Loucy (cell line): ENCODE data around the gene INSR.

ENCODE experiments used
- H2AFZ ChIP-seq: fragments of 200-600 bp; sonication (generic); 2 replicates; pipeline ENCODE4 v1.6.0; 2016; ENCODE audit warnings: antibody characterized with exemption, mild to moderate bottlenecking, low read length, moderate library complexity
- H3F3A ChIP-seq: fragments of 200-600 bp; 2 replicates; pipeline ENCODE4 v1.6.0; 2016; ENCODE audit warnings: antibody characterized with exemption, low read depth, mild to moderate bottlenecking
- H3K27me3 ChIP-seq: fragments of 200-600 bp; sonication (generic); 2 replicates; pipeline ENCODE4 v1.6.1; 2014; ENCODE audit warnings: low read length, mild to moderate bottlenecking; ENCODE audit not compliant: insufficient read depth, poor library complexity, severe bottlenecking
- H3K36me3 ChIP-seq: fragments of 200-600 bp; sonication (generic); 2 replicates; pipeline ENCODE4 v1.6.1; 2016; ENCODE audit warnings: low read length; ENCODE audit not compliant: insufficient read depth
- H3K4me1 ChIP-seq: fragments of 200-600 bp; sonication (generic); 2 replicates; pipeline ENCODE4 v1.5.1; 2014; ENCODE audit warnings: low read length, mild to moderate bottlenecking; ENCODE audit not compliant: insufficient read depth, poor library complexity, severe bottlenecking
- H3K4me2 ChIP-seq: fragments of 200-600 bp; sonication (generic); 2 replicates; pipeline ENCODE4 v1.6.0; 2014; ENCODE audit warnings: antibody characterized with exemption, low read length, low read depth, mild to moderate bottlenecking; ENCODE audit not compliant: poor library complexity, severe bottlenecking
- H3K4me3 ChIP-seq: fragments of 200-600 bp; sonication (generic); 2 replicates; pipeline ENCODE4 v1.5.1; 2014; ENCODE audit warnings: low read length, mild to moderate bottlenecking, mixed read lengths; ENCODE audit not compliant: poor library complexity, severe bottlenecking
- H3K79me2 ChIP-seq: fragments of 200-600 bp; sonication (generic); 2 replicates; pipeline ENCODE4 v1.6.1; 2014; ENCODE audit warnings: low read length; ENCODE audit not compliant: insufficient read depth
- H3K9ac ChIP-seq: fragments of 200-600 bp; sonication (generic); 2 replicates; pipeline ENCODE4 v1.6.0; 2014; ENCODE audit warnings: mild to moderate bottlenecking, low read depth, low read length, moderate library complexity; ENCODE audit not compliant: poor library complexity, severe bottlenecking
- H3K9me2 ChIP-seq: fragments of 200-600 bp; sonication (generic); replicated peaks from 2 replicates; pipeline ENCODE4 v1.6.1; 2016; ENCODE audit warnings: low read depth, low read length, mixed read lengths
- H3K9me3 ChIP-seq: fragments of 200-600 bp; sonication (generic); 2 replicates; pipeline ENCODE4 v1.6.1; 2014; ENCODE audit warnings: mild to moderate bottlenecking, antibody characterized with exemption, low read length, low read depth; ENCODE audit not compliant: insufficient read depth
- H4K20me1 ChIP-seq: fragments of 200-600 bp; sonication (generic); 2 replicates; pipeline ENCODE4 v1.6.0; 2014; ENCODE audit warnings: antibody characterized with exemption, low read length, mild to moderate bottlenecking; ENCODE audit not compliant: insufficient read depth, poor library complexity, severe bottlenecking
- CTCF ChIP-seq: fragments of 200-600 bp; sonication (generic); conservative IDR thresholded peaks from 2 replicates; pipeline ENCODE4 v1.5.1; 2014; ENCODE audit warnings: mild to moderate bottlenecking, antibody characterized with exemption, low read length
- EZH2phosphoT487 ChIP-seq: fragments of 200-600 bp; IDR thresholded peaks from 2 replicates; pipeline ENCODE4 v1.6.1; 2018; ENCODE audit warnings: antibody characterized with exemption, mild to moderate bottlenecking, moderate library complexity, borderline replicate concordance

The INSR gene

GRCh38 chr19:7251494-7251893 lies 42.7 kb downstream of the INSR start:
- TF ChIP-seq EZH2phosphoT487 (no peak), CTCF (no peak)
- Histone ChIP-seq H3K79me2 (0 out of 2 replicates have a peak, but pooled peaks cover 3% of the 10 kb centered on the region), H3K9me3 (no peaks in the 10 kb centered on the region)

GRCh38 chr19:7250951-7251350 lies 43.3 kb downstream of the INSR start:
- no peaks in the 10 kb centered on the region for H3K27me3 ChIP-seq
- no peak overlapping the region for H3K9ac ChIP-seq
- no peak overlapping the region for H2AFZ ChIP-seq
- no peaks in the 10 kb centered on the region for H3K36me3 ChIP-seq
- no peaks in the 10 kb centered on the region for H3K9me3 ChIP-seq
- 0 out of 2 replicates have a peak, but pooled peaks cover 3% of the 10 kb centered on the region for H3K79me2 ChIP-seq
- no peaks in the 10 kb centered on the region for H3K4me1 ChIP-seq
- no peaks in the 10 kb centered on the region for H3K9me2 ChIP-seq
- no peaks in the 10 kb centered on the region for H3F3A ChIP-seq
- no peak overlapping the region for H3K4me2 ChIP-seq
- TF ChIP-seq CTCF = no peak
- no peak for TF ChIP-seq EZH2phosphoT487
- no peaks in the 10 kb centered on the region for H4K20me1 ChIP-seq
- H3K4me3 ChIP-seq = no peak overlapping the region

More at GRCh38 chr19:7251494-7251893, 42.7 kb downstream of the INSR start:
- no peaks in the 10 kb centered on the region for H3F3A ChIP-seq
- no peaks in the 10 kb centered on the region for H3K36me3 ChIP-seq
- H3K4me3 ChIP-seq = no peak overlapping the region
- no peaks in the 10 kb centered on the region for H3K4me1 ChIP-seq
- no peaks in the 10 kb centered on the region for H3K27me3 ChIP-seq
- no peak overlapping the region for H2AFZ ChIP-seq
- no peak overlapping the region for H3K4me2 ChIP-seq
- no peaks in the 10 kb centered on the region for H4K20me1 ChIP-seq
- no peaks in the 10 kb centered on the region for H3K9me2 ChIP-seq
- no peak overlapping the region for H3K9ac ChIP-seq

GRCh38 chr19:7250057-7250596 lies 44.1 kb downstream of the INSR start:
- H3K9me2 ChIP-seq = no peaks in the 10 kb centered on the region
- H3K79me2 ChIP-seq = peaks cover 6% of the 10 kb centered on the region; the same call in 1 of the 2 replicates
- H2AFZ ChIP-seq = no peak overlapping the region
- H3F3A ChIP-seq = no peaks in the 10 kb centered on the region
- H3K9me3 ChIP-seq = no peaks in the 10 kb centered on the region
- H4K20me1 ChIP-seq = no peaks in the 10 kb centered on the region
- no peak for TF ChIP-seq EZH2phosphoT487
- H3K9ac ChIP-seq = no peak overlapping the region
- no peaks in the 10 kb centered on the region for H3K4me1 ChIP-seq
- no peaks in the 10 kb centered on the region for H3K27me3 ChIP-seq
- no peaks in the 10 kb centered on the region for H3K36me3 ChIP-seq
- H3K4me3 ChIP-seq = no peak overlapping the region
- H3K4me2 ChIP-seq = no peak overlapping the region

- TF ChIP-seq CTCF (no peak), EZH2phosphoT487 (no peak)
These were observed 47.1 kb downstream of the INSR start for GRCh38 chr19:7247155-7247554.

More at GRCh38 chr19:7247155-7247554, 47.1 kb downstream of the INSR start:
- Histone ChIP-seq H2AFZ (no peak overlapping the region), H3K27me3 (no peaks in the 10 kb centered on the region), H3F3A (no peaks in the 10 kb centered on the region), H3K9me2 (no peaks in the 10 kb centered on the region), H3K4me3 (no peak overlapping the region), H3K36me3 (no peaks in the 10 kb centered on the region), H3K4me2 (no peak overlapping the region), H3K9ac (no peak overlapping the region), H4K20me1 (no peaks in the 10 kb centered on the region), H3K9me3 (no peaks in the 10 kb centered on the region), H3K4me1 (no peaks in the 10 kb centered on the region), H3K79me2 (peaks cover 7% of the 10 kb centered on the region; the same call in 1 of the 2 replicates)
